T-helper 9 cell (primary cell): ENCODE data around the gene RASIP1.

ENCODE experiments used
- DNase-seq: peaks from one replicate; pipeline ENCODE4 v3.0.0-alpha.2; 2020

RASIP1 gene

DNA sequence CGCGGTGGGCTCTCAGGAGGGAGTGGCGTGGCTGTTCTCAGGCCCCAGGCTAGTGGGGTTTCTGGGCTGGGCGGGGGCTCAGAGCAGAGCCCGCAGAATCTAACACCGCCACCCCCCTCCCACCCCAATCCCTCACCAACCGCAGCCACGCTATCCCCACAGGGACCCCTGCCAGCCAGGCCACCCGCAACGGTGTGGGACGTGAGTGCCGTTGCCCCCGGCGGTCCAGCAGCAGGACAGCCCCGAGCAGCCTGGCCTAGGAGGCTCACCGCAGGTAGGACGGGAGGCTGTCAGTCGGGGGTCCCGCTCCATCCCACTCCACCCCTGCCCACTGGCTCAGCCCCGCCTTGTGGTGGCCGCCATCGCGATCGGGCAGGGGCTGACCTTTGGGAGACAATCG lies 67.4 kb downstream of the RASIP1 start, which contains the start of gene NTN5:
Gene NTN5 (minus strand): TSS at position 24 of the 400 bp plus-strand sequence. CDS start 2,031 bp downstream, outside the sequence.
- no peak for DNase-seq

DNA sequence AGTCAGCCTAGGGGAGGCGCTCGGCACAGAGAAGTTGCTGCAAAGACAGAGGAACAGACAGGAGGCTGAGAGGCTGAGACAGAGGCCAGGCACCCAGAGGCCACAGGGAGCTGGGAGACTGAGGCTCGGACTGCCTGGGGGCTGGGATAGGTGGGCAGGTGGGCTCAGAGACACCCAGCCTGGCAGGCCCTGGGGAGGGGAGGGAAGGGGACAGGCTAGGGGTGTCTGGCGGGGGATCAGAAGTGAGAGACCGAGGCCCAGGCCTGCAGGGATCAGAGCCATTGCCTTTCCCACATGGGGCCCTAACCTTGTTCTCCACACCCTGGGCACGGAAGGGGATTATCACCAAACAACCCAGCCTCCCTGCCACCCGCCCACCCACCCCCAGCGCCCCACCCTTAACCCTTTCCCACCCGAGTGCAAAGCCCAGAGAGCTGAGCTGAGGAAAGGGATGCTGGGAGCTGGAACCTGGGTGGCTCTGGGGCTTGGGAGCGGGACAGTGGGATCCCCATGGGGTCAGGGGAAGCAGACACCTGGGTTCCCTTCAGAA lies 68.9 kb downstream of the RASIP1 start:
- DNase-seq, result no peak

DNA sequence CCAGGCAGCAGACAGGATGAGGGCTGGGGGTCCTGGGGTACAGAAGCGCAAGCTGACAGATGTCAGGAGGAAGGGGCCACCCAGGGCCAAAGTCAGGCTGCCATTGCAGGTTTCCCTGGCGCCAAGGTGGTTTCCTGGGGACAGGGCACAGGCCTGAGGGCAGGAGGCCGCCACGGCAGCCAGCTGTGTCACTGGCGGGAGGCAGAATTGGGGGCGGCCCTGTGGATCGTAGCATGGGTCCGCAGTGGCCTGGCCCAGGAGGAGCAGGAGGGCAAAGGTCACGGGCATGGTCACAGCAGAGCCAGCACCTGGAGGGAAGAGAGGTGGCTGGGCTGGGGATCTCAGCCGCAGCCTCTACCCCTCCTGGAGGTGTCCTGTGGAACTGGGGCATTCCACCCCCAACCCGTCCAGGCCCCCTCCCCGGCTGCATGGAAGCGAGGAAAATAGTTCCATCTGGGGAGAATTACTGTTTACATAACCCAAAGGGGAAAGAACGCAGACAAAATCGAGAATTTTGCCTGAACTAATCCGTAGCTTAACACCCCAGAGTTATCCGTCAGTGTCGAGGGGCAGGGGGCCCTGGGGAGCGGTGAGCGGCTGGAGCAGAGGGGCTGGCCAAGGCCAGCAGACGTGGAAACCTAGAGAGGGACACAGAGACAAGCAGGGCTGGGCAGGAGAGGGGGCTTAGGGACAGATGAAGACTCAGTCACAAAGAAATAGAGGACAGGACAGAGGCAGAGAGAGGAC lies 69.5 kb downstream of the RASIP1 start:
- DNase-seq, result no peak
